ENCODE data around the gene SMIM12. TPM values are rescaled to one million over a fixed set of nuclear protein-coding genes. Genes with fewer than 3 reads are reported as not detected.

The SMIM12 gene
- total and polyA plus RNA-seq, 4 donors: 11.9 to 60.8 (median 45.5) TPM

- H3K27me3 ChIP-seq (ENCODE audit: control insufficient read depth in 4 of 4, insufficient read depth in 4 of 4, low read length in 3 of 4): no peaks in the 10 kb centered on the region
- H3K9ac ChIP-seq (ENCODE audit: low read depth in 1 of 2, low read length in 2 of 2): no peak overlapping the region
- peaks cover 4 to 25% (median 20%) of the 10 kb centered on the region in 4 donors for H3K36me3 ChIP-seq (ENCODE audit: control insufficient read depth in 4 of 4, insufficient read depth in 3 of 4, low read depth in 1 of 4, low read length in 3 of 4)
- peaks cover 0 to 28% (median 23%) of the 10 kb centered on the region in 4 donors for H3K4me1 ChIP-seq (ENCODE audit: control insufficient read depth in 4 of 4, insufficient read depth in 4 of 4, low read length in 3 of 4)
- peak overlapping the region in 1 of 2 donors; percentile 62 for H3K27ac ChIP-seq (ENCODE audit: low read depth in 1 of 2, low read length in 2 of 2)
- H3K4me3 ChIP-seq (ENCODE audit: low read depth in 1 of 3, low read length in 3 of 3): no peak overlapping the region
- TF ChIP-seq RAD21 (IDR thresholded peaks at IDR 0.05) (peak; percentile 94 to 95), FOXA1 (IDR thresholded peaks at IDR 0.05) (no peak), JUND (IDR thresholded peaks at IDR 0.05) (peak in 1 of 2 donors; percentile 16), TAF1 (conservative IDR thresholded peaks at IDR 0.05) (no peak), EGR1 (IDR thresholded peaks at IDR 0.05; ENCODE audit: low read depth in 2 of 2) (no peak), HNF4A (conservative IDR thresholded peaks at IDR 0.05) (peak; percentile 22 to 29), RXRA (IDR thresholded peaks at IDR 0.05) (peak; percentile 23 to 54), ZBTB33 (IDR thresholded peaks at IDR 0.05) (no peak), FOXA2 (IDR thresholded peaks at IDR 0.05) (no peak), YY1 (IDR thresholded peaks at IDR 0.05) (no peak), GABPA (IDR thresholded peaks at IDR 0.05 in 1 of 2, conservative IDR thresholded peaks at IDR 0.05 in 1 of 2) (peak in 1 of 2 donors; percentile 14), SP1 (IDR thresholded peaks at IDR 0.05) (no peak), NR2F2 (IDR thresholded peaks at IDR 0.05) (peak; percentile 60), REST (IDR thresholded peaks at IDR 0.05) (peak; percentile 26), HNF4G (IDR thresholded peaks at IDR 0.05) (no peak)
- TF ChIP-seq, protein P1, sequence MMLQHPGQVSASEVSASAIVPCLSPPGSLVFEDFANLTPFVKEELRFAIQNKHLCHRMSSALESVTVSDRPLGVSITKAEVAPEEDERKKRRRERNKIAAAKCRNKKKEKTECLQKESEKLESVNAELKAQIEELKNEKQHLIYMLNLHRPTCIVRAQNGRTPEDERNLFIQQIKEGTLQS (IDR thresholded peaks at IDR 0.05): no peak
- TF ChIP-seq, protein P2, sequence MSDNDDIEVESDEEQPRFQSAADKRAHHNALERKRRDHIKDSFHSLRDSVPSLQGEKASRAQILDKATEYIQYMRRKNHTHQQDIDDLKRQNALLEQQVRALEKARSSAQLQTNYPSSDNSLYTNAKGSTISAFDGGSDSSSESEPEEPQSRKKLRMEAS (IDR thresholded peaks at IDR 0.05): no peak
- TF ChIP-seq, protein P3, sequence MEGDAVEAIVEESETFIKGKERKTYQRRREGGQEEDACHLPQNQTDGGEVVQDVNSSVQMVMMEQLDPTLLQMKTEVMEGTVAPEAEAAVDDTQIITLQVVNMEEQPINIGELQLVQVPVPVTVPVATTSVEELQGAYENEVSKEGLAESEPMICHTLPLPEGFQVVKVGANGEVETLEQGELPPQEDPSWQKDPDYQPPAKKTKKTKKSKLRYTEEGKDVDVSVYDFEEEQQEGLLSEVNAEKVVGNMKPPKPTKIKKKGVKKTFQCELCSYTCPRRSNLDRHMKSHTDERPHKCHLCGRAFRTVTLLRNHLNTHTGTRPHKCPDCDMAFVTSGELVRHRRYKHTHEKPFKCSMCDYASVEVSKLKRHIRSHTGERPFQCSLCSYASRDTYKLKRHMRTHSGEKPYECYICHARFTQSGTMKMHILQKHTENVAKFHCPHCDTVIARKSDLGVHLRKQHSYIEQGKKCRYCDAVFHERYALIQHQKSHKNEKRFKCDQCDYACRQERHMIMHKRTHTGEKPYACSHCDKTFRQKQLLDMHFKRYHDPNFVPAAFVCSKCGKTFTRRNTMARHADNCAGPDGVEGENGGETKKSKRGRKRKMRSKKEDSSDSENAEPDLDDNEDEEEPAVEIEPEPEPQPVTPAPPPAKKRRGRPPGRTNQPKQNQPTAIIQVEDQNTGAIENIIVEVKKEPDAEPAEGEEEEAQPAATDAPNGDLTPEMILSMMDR (IDR thresholded peaks at IDR 0.05; ENCODE audit: low read depth, low read length, missing input control): peak; percentile 100
- WGBS: 26% methylated on average over 6 of the region's 6 CpGs
- DNase-seq (ENCODE audit: low spot score): peak; percentile 91
- H3K9me3 ChIP-seq (ENCODE audit: control insufficient read depth in 4 of 4, low read length in 3 of 4): no peaks in the 10 kb centered on the region
Observed at GRCh38 chr1:34852677-34853217, 6.8 kb downstream of the SMIM12 start.
